Measurements from ENCODE around the gene CARD19. TPM values are rescaled to one million over a fixed set of nuclear protein-coding genes. Genes with fewer than 3 reads are reported as not detected.

The CARD19 gene
- total RNA-seq, 1 experiment from 2014 or later = 63.4 TPM

- ATAC-seq (no peak), DNase-seq (ENCODE audit: low read depth, low spot score) (no peak)
- ChIA-PET POLR2A (no interaction called here), CTCF (no interaction called here)
- H3K4me3 ChIP-seq (ENCODE audit: low read depth in 2 of 2, low read length in 2 of 2) = no peak overlapping the region
- H3K27me3 ChIP-seq (ENCODE audit: control insufficient read depth, insufficient read depth, low read length) = no peaks in the 10 kb centered on the region
- intact Hi-C loops (cut with micrococcal nuclease; ENCODE audit: unreplicated experiment) = no loop called here
- no TSS peak for BruUV-seq (replicated peaks)
- no peaks in the 10 kb centered on the region for H3K4me1 ChIP-seq (ENCODE audit: control insufficient read depth, insufficient read depth, low read length)
- in situ Hi-C loops (cut with HindIII; ENCODE audit: low pct_unique_long_range_greater_than_20kb, low sequenced_read_pairs) = no loop called here
- H3K9me3 ChIP-seq (ENCODE audit: control insufficient read depth, insufficient read depth, low read depth, low read length) = no peaks in the 10 kb centered on the region
- TF ChIP-seq SIN3A (IDR thresholded peaks at IDR 0.05; ENCODE audit: borderline replicate concordance, insufficient read depth, low read depth, low read length) (no peak), REST (IDR thresholded peaks at IDR 0.05; ENCODE audit: insufficient read depth in 1 of 2, low read depth in 2 of 2, low read length in 1 of 2) (no peak), CTCF (IDR thresholded peaks at IDR 0.05) (no peak), TCF7L2 (IDR thresholded peaks at IDR 0.05; ENCODE audit: low read depth, low read length) (no peak), POLR2AphosphoS5 (IDR thresholded peaks at IDR 0.05; ENCODE audit: low read depth, low read length) (no peak)
- no peaks in the 10 kb centered on the region for H3K36me3 ChIP-seq (ENCODE audit: control insufficient read depth, insufficient read depth, low read length)
- no peak overlapping the region for H3K27ac ChIP-seq (ENCODE audit: low read length)
These were observed 51.6 kb downstream of the CARD19 start for GRCh38 chr9:93147632-93148031.

GRCh38 chr9:93148721-93149120 is 52.7 kb downstream of the CARD19 start:
- DNase-seq (ENCODE audit: low read depth, low spot score) = no peak
- Histone ChIP-seq H3K36me3 (ENCODE audit: control insufficient read depth, insufficient read depth, low read length) (no peaks in the 10 kb centered on the region), H3K4me1 (ENCODE audit: control insufficient read depth, insufficient read depth, low read length) (no peaks in the 10 kb centered on the region), H3K27me3 (ENCODE audit: control insufficient read depth, insufficient read depth, low read length) (no peaks in the 10 kb centered on the region), H3K4me3 (ENCODE audit: low read depth in 2 of 2, low read length in 2 of 2) (no peak overlapping the region), H3K27ac (ENCODE audit: low read length) (no peak overlapping the region), H3K9me3 (ENCODE audit: control insufficient read depth, insufficient read depth, low read depth, low read length) (no peaks in the 10 kb centered on the region)
- in situ Hi-C loops (cut with HindIII; ENCODE audit: low pct_unique_long_range_greater_than_20kb, low sequenced_read_pairs) (no loop called here), intact Hi-C loops (cut with micrococcal nuclease; ENCODE audit: unreplicated experiment) (no loop called here)
- POLR2A ChIA-PET = no interaction called here
- CTCF ChIA-PET = no interaction called here
- TF ChIP-seq POLR2AphosphoS5 (IDR thresholded peaks at IDR 0.05; ENCODE audit: low read depth, low read length) = no peak
- TF ChIP-seq SIN3A (IDR thresholded peaks at IDR 0.05; ENCODE audit: borderline replicate concordance, insufficient read depth, low read depth, low read length) = no peak
- TF ChIP-seq TCF7L2 (IDR thresholded peaks at IDR 0.05; ENCODE audit: low read depth, low read length) = no peak
- no peak for TF ChIP-seq CTCF (IDR thresholded peaks at IDR 0.05)
- no peak for TF ChIP-seq REST (IDR thresholded peaks at IDR 0.05; ENCODE audit: insufficient read depth in 1 of 2, low read depth in 2 of 2, low read length in 1 of 2)
- no peak for ATAC-seq
- no TSS peak for BruUV-seq (replicated peaks)
